Measurements from ENCODE around the gene GSTT2B. TPM values are rescaled to one million over a fixed set of nuclear protein-coding genes. Genes with fewer than 3 reads are reported as not detected.
"Not testable (repeated sequence)": the region's sequence is repeated elsewhere in the genome, so short reads cannot be mapped to it uniquely, and the experiment has no call there.

Gene GSTT2B
- total RNA-seq, 6 experiments from 2014 or later: 31.4 to 39.2 (median 34.1) TPM

DNA sequence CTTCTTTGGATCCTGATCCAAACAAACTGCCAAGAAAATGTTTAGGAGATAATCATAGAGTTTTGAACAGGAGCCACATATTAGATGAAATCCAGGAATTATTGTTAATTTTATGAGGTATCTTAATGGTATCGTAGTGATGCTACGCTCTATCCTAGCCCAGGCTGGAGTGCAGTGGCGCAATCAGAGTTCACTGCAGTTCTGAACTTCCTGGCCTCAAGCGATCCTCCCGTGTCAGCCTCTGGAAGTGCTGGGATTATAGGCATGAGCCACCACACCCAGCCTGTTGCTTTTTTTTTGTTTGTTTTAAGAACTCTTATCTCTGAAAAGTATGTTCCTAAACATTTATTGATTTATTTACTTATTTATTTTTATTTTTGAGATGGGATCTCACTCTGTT is 41.9 kb upstream of the GSTT2B start:
- no peaks in the 10 kb centered on the region for H3K36me3 Mint-ChIP-seq (ENCODE audit: low read depth)
- no peak for DNase-seq
- no peaks in the 10 kb centered on the region for H3K4me1 Mint-ChIP-seq (ENCODE audit: low read depth)
- H3K9me3 Mint-ChIP-seq: no peaks in the 10 kb centered on the region
- peaks cover 24% of the 10 kb centered on the region for H3K27me3 Mint-ChIP-seq (ENCODE audit: insufficient read depth)
- no peak overlapping the region for H3K4me3 Mint-ChIP-seq
- TF ChIP-seq, protein P1, sequence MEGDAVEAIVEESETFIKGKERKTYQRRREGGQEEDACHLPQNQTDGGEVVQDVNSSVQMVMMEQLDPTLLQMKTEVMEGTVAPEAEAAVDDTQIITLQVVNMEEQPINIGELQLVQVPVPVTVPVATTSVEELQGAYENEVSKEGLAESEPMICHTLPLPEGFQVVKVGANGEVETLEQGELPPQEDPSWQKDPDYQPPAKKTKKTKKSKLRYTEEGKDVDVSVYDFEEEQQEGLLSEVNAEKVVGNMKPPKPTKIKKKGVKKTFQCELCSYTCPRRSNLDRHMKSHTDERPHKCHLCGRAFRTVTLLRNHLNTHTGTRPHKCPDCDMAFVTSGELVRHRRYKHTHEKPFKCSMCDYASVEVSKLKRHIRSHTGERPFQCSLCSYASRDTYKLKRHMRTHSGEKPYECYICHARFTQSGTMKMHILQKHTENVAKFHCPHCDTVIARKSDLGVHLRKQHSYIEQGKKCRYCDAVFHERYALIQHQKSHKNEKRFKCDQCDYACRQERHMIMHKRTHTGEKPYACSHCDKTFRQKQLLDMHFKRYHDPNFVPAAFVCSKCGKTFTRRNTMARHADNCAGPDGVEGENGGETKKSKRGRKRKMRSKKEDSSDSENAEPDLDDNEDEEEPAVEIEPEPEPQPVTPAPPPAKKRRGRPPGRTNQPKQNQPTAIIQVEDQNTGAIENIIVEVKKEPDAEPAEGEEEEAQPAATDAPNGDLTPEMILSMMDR (IDR thresholded peaks at IDR 0.05): no peak
- no peak overlapping the region for H3K27ac Mint-ChIP-seq

DNA sequence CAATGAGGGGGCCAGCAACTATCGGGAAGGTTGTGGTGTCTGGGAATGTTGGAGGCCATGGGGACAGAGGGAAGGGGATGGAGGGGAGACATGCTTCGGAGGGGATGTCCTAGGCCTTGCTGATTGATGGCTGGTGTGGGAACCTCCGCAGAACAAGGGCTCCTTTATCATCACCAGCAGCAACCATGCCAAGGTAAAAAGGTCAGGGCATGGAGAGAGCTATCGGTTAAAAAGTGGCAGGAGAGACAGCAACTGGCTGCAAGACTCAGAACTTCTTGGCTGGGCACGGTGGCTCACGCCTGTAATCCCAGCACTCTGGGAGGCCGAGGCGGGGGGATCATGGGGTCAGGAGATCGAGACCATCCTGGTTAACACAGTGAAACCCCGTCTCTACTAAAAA is 41.3 kb upstream of the GSTT2B start:
- no peak for DNase-seq
- no peak overlapping the region for H3K27ac Mint-ChIP-seq
- TF ChIP-seq, protein P1 (IDR thresholded peaks at IDR 0.05): no peak
- H3K9me3 Mint-ChIP-seq: no peaks in the 10 kb centered on the region
- H3K4me3 Mint-ChIP-seq: no peak overlapping the region
- H3K4me1 Mint-ChIP-seq (ENCODE audit: low read depth): no peaks in the 10 kb centered on the region
- H3K27me3 Mint-ChIP-seq (ENCODE audit: insufficient read depth): peaks cover 21% of the 10 kb centered on the region
- H3K36me3 Mint-ChIP-seq (ENCODE audit: low read depth): no peaks in the 10 kb centered on the region

DNA sequence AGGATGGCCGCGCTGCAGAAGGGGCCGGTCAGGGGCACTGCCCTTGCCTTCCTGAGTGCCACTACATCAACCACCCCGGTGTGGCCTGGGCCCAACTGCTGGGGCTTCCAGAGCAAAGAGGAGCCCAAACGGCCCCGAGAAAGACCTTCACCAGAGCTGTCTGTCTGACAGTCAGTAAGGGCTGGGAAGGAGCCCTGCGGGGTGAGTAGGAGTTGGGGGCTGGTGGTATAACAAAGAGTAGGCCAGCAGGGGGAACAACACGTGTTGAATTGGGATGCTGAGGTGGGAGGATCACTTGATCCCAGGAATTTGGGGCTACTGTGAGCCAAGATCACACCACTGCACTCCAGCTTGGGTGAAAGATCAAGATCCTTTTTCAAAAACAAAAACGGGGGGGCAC is 40.3 kb upstream of the GSTT2B start:
- no peaks in the 10 kb centered on the region for H3K4me1 Mint-ChIP-seq (ENCODE audit: low read depth)
- peaks cover 12% of the 10 kb centered on the region for H3K27me3 Mint-ChIP-seq (ENCODE audit: insufficient read depth)
- no peaks in the 10 kb centered on the region for H3K9me3 Mint-ChIP-seq
- no peak for DNase-seq
- TF ChIP-seq, protein P1 (IDR thresholded peaks at IDR 0.05): no peak
- no peak overlapping the region for H3K27ac Mint-ChIP-seq
- no peaks in the 10 kb centered on the region for H3K36me3 Mint-ChIP-seq (ENCODE audit: low read depth)
- no peak overlapping the region for H3K4me3 Mint-ChIP-seq

DNA sequence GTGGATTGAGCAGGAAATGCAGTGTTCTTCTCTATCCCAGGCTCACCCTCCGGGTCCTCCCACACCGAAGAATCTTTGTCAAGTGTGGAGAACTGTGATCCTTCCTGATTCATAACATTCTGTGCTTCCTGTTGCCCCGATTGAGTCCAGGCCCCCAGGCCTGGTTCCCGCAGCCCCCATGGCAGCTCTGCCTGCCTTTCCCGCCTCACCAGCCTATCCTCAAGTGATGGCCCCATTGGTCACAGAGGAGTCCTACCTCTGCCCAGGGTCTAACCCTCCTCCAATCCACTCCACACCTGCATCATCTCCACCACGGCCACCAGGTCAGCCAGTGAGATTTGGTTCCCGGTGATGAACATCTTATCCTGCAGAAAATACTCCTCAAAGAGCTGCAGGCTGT is 38.8 kb upstream of the GSTT2B start:
- H3K9me3 Mint-ChIP-seq; H3K4me1 Mint-ChIP-seq (ENCODE audit: low read depth); H3K36me3 Mint-ChIP-seq (ENCODE audit: low read depth); H3K27ac Mint-ChIP-seq; H3K4me3 Mint-ChIP-seq; DNase-seq: not testable (repeated sequence)
- peaks cover 11% of the 10 kb centered on the region for H3K27me3 Mint-ChIP-seq (ENCODE audit: insufficient read depth)

DNA sequence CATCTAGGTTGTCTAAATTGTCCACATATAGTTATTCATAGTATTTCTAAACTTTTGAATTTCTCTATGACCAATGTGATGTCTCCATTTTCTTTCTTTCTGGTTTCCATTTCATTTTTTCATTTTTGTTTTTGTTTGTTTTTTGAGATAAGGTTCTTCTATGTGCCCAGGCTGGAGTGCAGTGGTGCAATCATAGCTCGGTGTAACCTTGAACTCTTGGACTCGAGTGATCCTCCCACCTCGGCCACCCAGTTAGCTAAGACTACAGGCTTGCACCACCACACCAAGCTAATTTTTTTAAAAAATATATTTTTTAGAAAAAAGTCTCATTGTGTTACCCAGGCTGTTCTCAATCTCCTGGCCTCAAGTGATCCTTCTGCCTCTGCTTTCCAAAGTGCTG is 36.1 kb upstream of the GSTT2B start:
- Mint-ChIP-seq H3K9me3 (no peaks in the 10 kb centered on the region), H3K4me1 (ENCODE audit: low read depth) (no peaks in the 10 kb centered on the region)

DNA sequence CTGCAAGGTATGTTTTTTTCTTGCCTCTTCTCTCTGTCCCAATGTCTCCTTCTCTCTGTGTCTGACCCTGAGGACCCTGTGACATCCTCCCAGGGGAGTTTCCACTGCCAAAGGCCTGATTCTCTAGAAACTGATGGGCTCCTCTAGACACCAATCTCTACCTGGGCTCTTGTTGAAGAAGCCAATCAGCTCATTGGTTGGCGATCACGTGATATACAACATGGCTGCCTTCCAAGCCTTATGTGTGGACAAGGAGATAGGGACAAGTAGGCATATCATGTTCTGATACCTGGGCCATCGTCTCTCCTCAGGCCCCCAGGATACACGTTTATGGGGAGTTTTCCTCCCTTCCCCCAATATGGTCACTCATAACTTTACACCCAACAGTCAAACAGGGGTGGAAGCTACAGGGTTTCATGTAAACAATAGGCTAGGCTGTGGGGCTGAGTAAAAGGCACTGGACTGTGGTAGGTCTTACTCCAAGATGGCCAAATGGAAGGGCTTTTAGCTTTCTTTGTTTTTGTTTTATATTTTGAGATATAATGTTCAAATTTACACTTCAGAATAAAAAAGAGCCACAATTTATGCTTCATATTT is 32.7 kb upstream of the GSTT2B start:
- H3K4me3 Mint-ChIP-seq; H3K27ac Mint-ChIP-seq; H3K36me3 Mint-ChIP-seq (ENCODE audit: low read depth); H3K9me3 Mint-ChIP-seq; H3K4me1 Mint-ChIP-seq (ENCODE audit: low read depth); DNase-seq; H3K27me3 Mint-ChIP-seq (ENCODE audit: insufficient read depth): not testable (repeated sequence)

More for the DNA sequence above, 36.1 kb upstream of the GSTT2B start:
- Mint-ChIP-seq H3K27ac (no peak overlapping the region), H3K4me3 (no peak overlapping the region), H3K27me3 (ENCODE audit: insufficient read depth) (peaks cover 2% of the 10 kb centered on the region), H3K36me3 (ENCODE audit: low read depth) (no peaks in the 10 kb centered on the region)
- TF ChIP-seq, protein P1 (IDR thresholded peaks at IDR 0.05): no peak
- DNase-seq: no peak

DNA sequence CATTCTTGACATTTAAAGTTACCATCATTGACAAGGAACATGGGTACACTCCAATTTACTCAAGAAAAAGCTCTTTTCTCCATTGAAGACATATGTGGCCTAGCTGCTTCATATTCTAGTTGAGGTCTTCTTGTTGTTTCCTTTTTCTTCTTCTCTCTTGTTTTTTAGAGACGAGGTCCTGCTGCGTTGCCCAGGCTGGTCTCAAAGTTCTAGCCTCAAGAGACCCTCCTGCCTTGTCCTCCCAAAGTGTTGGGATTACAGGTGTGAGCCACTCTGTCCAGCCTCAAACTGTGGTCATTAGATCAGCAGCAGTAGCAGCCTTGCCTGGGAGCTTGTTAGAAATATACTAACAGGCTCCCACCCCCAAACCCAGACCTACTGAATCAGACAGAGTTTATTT is 32.1 kb upstream of the GSTT2B start:
- not testable (repeated sequence) for H3K27me3 Mint-ChIP-seq (ENCODE audit: insufficient read depth); H3K36me3 Mint-ChIP-seq (ENCODE audit: low read depth)

DNA sequence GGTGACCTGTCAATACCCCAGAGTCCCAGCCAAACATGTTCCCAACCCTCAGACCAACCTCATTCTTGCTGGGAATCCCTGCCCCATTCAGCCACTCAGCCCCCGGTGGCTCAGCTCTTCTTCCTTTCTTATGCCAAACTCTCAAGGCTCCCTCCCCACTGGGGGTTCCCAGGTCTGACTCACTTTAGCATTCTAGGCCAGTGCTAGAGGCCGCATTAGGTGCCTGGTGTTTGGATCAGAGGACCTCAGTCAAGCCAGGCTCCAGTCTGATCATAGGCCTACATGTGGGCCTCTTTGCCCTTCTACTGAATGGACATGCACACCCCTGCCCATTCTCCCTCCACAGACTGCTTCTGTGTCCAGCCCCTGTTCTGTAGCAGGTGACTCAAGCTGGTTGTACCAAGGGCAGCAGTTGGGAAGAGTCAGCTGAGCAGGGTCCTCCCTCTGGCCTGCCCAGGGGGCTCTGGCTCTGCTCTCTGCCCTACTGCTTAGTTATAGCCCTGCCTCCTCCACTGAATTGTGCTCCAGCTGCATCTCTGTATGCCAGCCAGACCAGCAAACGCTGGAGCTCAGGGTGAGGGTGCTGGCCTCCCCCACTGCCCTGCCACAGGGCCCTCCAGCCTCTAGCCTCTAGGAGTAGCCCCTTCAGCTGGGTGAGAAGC is 28.7 kb upstream of the GSTT2B start:
- not testable (repeated sequence) for H3K36me3 Mint-ChIP-seq (ENCODE audit: low read depth); H3K9me3 Mint-ChIP-seq; H3K4me3 Mint-ChIP-seq; H3K4me1 Mint-ChIP-seq (ENCODE audit: low read depth); H3K27me3 Mint-ChIP-seq (ENCODE audit: insufficient read depth); DNase-seq
- peak overlapping the region; percentile 19; the same call in 1 of the 2 replicates for H3K27ac Mint-ChIP-seq

More for the DNA sequence above, 32.1 kb upstream of the GSTT2B start:
- DNase-seq; H3K4me3 Mint-ChIP-seq; H3K4me1 Mint-ChIP-seq (ENCODE audit: low read depth); H3K27ac Mint-ChIP-seq; H3K9me3 Mint-ChIP-seq: not testable (repeated sequence)

DNA sequence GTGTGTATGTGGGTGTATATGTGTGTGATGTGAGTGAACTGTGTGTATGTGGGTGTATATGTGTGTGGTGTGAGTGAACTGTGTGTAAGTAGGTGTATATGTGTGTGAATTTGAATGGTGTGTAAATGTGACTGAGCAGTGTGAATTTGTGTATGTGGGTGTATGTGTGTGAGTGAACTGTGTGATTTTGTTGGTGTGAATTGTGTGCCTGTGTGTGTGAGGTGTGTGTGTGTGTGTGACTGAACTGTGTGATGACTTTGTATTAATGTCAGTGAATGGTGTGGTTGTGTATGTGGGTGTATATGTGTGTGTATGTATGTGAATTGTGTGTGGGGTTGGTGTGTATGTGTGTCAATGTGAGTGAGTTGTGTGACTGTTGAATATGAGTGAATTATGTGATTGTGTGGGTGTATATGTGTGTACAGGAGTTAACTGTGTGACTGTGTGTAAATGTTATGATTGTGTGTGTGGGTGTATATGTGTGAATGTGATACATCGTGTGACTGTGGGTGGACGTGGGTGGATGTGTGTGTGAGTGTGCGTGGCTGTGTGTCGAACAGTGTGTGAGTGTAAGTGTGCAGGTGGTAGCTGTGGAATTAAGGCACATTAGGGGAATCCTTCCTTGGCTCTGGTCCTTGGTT is 25.7 kb upstream of the GSTT2B start:
- H3K4me3 Mint-ChIP-seq; H3K27me3 Mint-ChIP-seq (ENCODE audit: insufficient read depth); H3K36me3 Mint-ChIP-seq (ENCODE audit: low read depth); H3K4me1 Mint-ChIP-seq (ENCODE audit: low read depth); DNase-seq; H3K27ac Mint-ChIP-seq; H3K9me3 Mint-ChIP-seq: not testable (repeated sequence)

DNA sequence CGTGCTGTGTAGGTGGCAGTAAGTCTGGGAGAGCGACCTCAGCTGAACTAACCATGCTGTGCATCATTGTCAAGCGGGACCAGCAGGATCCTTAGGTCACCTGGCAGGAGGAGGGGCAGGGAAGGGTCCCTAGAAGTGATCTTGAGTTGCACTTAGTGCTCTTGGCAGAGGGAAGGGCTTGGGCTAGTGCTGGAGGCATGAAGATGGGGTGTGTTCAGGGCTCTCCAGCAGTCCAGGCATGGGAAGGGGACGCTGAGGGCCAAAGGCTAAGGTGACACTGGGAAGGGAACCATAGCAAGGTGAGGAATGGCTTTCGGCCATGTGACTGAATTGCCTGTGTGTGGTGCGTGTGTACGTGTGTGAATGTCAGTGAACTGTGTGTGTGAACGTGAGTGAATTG is 25.1 kb upstream of the GSTT2B start:
- H3K36me3 Mint-ChIP-seq (ENCODE audit: low read depth); H3K4me1 Mint-ChIP-seq (ENCODE audit: low read depth); H3K27me3 Mint-ChIP-seq (ENCODE audit: insufficient read depth); DNase-seq; H3K4me3 Mint-ChIP-seq; H3K9me3 Mint-ChIP-seq; H3K27ac Mint-ChIP-seq: not testable (repeated sequence)
